Lower lobe of right lung (tissue), 2 donors: Measurements from ENCODE around the gene CYCS. TPM values are rescaled to one million over a fixed set of nuclear protein-coding genes. Genes with fewer than 3 reads are reported as not detected.
A peak's percentile ranks its signal among the peaks of the same experiment; 100 is the strongest.

Source experiments
- ATAC-seq, 2 donors: fragments of 200-7000 bp; cut with Tn5 transposase; one replicate each; pipeline ENCODE4 v1.9.1; 2020 to 2022; ENCODE audit warnings: mild to moderate bottlenecking in 2 of 2, moderate library complexity in 2 of 2
- DNase-seq: peaks from one replicate; pipeline ENCODE4 v3.0.0-alpha.2; 2020
- H3K27ac ChIP-seq: fragments of 200-600 bp; one replicate; pipeline ENCODE4 v1.8.0; 2022
- H3K27me3 ChIP-seq: fragments of 200-600 bp; one replicate; pipeline ENCODE4 v1.8.0; 2022; ENCODE audit warnings: low read depth
- H3K36me3 ChIP-seq: fragments of 200-600 bp; one replicate; pipeline ENCODE4 v1.8.0; 2022; ENCODE audit warnings: mild to moderate bottlenecking
- H3K4me1 ChIP-seq: fragments of 200-600 bp; one replicate; pipeline ENCODE4 v1.8.0; 2022
- H3K4me3 ChIP-seq: fragments of 200-600 bp; one replicate; pipeline ENCODE4 v1.8.0; 2022; ENCODE audit warnings: mild to moderate bottlenecking
- H3K9me3 ChIP-seq: fragments of 200-600 bp; one replicate; pipeline ENCODE4 v1.8.0; 2022
- intact Hi-C: fragments of 100-400 bp; cut with DNase I; formaldehyde crosslinking; loops from one replicate; pipeline ENCODE4 v1.11.0; 2022
- total RNA-seq: library from RNA; stranded (reverse); fragmentation: NEBNext Ultra II Directional; extraction: Animal tissue kit (Norgen Biotek cat#: 25700); gene quantifications from one replicate; pipeline ENCODE4 v1.2.1, GENCODE V29; 2021
- TF ChIP-seq, protein P1 (sequence below): fragments of 200-600 bp; IDR thresholded peaks from one replicate; pipeline ENCODE4 v1.8.0; 2022; ENCODE audit warnings: antibody characterized with exemption, mild to moderate bottlenecking
- donor health status: DM: no; HTN: yes; CAD: no; lungs with severe emphysema.

Gene CYCS
- total RNA-seq, 1 donor from 2014 or later = 62.3 TPM

DNA sequence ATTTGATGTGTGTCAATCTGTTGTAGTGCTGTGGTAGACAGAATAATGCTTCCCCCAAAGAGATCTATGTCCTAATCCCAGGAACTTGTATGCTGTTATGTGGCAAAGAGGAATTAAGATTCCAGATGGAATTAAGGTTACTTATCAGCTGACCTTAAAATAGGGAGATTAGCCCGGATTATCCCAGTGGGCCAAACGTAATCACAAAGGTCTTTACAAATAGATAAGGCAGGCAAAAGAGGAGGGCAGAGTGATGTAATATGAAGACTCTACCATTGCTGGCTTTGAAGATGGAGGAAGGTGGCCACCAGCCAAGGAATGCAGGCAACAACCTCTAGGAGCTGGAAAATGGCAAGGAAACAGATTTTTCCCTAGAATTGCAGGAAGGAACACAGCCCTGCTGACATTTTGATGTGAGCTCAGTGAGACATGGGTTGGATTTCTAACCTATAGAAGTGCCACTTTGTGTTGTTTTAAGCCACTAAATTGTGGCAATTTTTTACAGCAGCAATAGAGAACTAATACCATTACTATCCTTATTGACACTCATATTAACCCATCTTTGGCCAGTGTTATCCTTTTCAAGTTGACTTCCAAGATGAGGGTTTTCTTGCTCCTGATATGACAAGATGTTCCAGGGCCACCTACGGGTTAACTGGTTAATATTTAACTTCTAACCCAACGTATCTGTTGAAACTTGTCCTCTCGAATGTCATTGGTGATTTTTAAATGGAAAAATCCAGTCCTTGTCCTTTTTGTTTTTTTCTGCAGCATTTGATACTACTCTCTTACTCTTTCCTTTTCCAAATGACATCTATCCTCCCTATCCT lies 29.3 kb downstream of the CYCS start:
- Histone ChIP-seq H3K36me3 (no peaks in the 10 kb centered on the region), H3K27ac (no peak overlapping the region), H3K27me3 (no peaks in the 10 kb centered on the region), H3K4me1 (peaks cover 11% of the 10 kb centered on the region), H3K4me3 (no peak overlapping the region), H3K9me3 (no peaks in the 10 kb centered on the region)
- ATAC-seq (no peak), DNase-seq (no peak)
- TF ChIP-seq, protein P1, sequence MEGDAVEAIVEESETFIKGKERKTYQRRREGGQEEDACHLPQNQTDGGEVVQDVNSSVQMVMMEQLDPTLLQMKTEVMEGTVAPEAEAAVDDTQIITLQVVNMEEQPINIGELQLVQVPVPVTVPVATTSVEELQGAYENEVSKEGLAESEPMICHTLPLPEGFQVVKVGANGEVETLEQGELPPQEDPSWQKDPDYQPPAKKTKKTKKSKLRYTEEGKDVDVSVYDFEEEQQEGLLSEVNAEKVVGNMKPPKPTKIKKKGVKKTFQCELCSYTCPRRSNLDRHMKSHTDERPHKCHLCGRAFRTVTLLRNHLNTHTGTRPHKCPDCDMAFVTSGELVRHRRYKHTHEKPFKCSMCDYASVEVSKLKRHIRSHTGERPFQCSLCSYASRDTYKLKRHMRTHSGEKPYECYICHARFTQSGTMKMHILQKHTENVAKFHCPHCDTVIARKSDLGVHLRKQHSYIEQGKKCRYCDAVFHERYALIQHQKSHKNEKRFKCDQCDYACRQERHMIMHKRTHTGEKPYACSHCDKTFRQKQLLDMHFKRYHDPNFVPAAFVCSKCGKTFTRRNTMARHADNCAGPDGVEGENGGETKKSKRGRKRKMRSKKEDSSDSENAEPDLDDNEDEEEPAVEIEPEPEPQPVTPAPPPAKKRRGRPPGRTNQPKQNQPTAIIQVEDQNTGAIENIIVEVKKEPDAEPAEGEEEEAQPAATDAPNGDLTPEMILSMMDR = no peak
- intact Hi-C loops = loop anchor here (10.0 kb wide), 1 partner anchor 281 kb away; no protein-coding TSS in a partner anchor

DNA sequence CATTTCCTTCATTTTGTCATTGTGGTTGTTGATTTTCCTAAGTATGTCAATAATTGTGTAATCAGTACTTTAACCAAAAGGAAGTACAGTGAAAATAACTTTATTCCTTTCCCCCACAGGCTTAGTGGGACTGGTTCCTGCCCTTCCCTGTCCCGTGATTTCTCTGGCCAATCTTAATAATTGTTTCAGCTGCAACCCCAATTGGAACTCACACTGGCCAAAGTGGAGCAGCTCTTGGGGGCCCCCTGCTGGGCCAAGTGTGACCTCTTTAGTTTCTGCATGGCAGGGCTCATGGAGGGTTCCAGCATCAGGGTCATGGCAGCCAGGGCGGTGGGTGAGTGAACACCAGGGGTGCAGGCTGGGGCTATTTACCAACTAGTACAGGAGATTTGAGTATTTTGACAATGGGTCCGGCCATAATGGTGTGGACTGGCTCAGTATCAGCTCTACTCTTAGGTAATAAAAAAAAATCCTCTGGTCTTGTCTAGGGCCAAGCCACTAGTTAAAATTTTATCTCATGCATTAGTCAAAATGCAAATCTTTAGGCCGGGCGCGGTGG lies 31.7 kb downstream of the CYCS start:
- Histone ChIP-seq H3K27me3 (no peaks in the 10 kb centered on the region), H3K36me3 (no peaks in the 10 kb centered on the region), H3K27ac (no peak overlapping the region), H3K4me1 (peaks cover 11% of the 10 kb centered on the region), H3K4me3 (no peak overlapping the region), H3K9me3 (no peaks in the 10 kb centered on the region)
- ATAC-seq (peak; percentile 94 to 96), DNase-seq (peak; percentile 84)
- intact Hi-C loops = loop anchor here (10.0 kb wide), 1 partner anchor 279 kb away; no protein-coding TSS in a partner anchor
- TF ChIP-seq, protein P1 = peak; percentile 77

DNA sequence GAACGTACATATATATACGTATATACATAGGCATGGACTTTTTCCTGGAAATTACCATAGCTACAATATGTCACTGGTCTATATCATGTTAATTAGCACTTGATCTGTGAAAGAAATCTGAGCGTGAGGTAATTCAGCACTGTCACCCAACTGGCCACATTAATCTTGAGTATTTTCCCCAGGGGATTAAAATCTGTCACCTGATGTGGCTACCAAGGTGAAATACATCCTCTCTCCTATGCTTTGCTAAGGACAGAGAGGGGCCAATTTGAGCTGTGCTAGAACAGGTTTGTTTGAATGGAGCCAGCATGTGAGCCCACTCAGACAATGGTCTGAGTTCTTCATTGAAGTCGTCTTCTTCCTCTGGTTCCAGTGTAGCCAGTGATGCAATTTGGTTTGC lies 33.3 kb downstream of the CYCS start:
- peaks cover 11% of the 10 kb centered on the region for H3K4me1 ChIP-seq
- no peak overlapping the region for H3K27ac ChIP-seq
- H3K9me3 ChIP-seq = no peaks in the 10 kb centered on the region
- no peak for ATAC-seq
- H3K36me3 ChIP-seq = no peaks in the 10 kb centered on the region
- no peak overlapping the region for H3K4me3 ChIP-seq
- intact Hi-C loops = loop anchor here (10.0 kb wide), 1 partner anchor 277 kb away; no protein-coding TSS in a partner anchor
- TF ChIP-seq, protein P1 = no peak
- no peaks in the 10 kb centered on the region for H3K27me3 ChIP-seq
- DNase-seq = no peak

DNA sequence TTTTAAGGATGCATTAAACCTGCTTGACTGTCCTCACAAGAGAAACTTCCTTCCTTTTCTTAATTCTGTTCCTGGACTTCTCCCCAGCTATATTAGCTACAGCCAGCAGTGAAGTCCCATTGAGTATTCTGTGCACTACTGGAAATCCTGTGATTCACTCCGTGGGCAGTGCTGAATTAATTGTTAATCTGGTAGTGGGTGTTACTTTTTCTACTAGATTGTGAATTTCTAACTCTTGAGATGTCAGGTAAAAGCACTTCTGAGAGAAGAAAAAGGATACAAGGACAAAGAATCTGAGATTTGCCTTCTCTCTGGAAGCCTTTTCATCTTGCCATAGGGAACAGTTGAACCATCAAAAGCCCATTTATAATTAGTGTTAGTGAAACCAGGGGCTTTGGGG lies 33.9 kb downstream of the CYCS start:
- no peak overlapping the region for H3K27ac ChIP-seq
- DNase-seq = no peak
- no peak overlapping the region for H3K4me3 ChIP-seq
- TF ChIP-seq, protein P1 = no peak
- H3K27me3 ChIP-seq = no peaks in the 10 kb centered on the region
- no peaks in the 10 kb centered on the region for H3K9me3 ChIP-seq
- peaks cover 11% of the 10 kb centered on the region for H3K4me1 ChIP-seq
- intact Hi-C loops = loop anchor here (10.0 kb wide), 1 partner anchor 276 kb away; no protein-coding TSS in a partner anchor
- no peaks in the 10 kb centered on the region for H3K36me3 ChIP-seq
- no peak for ATAC-seq

DNA sequence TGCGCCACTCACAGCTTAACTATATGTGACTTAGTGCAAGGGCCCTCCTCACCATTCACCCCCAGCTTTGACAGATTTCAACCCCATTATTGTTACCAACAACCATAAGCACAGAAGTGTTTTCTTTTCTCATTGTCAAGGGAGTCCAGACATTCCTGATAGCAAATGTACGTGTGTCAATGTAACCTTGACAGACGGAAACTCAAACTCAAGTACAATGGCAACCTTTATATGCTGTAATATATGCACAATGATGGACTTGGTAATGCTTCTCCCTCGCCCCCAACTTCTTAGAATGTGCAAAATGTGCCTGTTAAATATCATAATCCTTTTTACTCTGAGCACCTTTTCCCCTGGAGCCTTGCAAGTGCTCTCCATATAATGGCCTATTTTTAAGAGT lies 34.7 kb downstream of the CYCS start:
- H3K4me1 ChIP-seq = peaks cover 11% of the 10 kb centered on the region
- no peaks in the 10 kb centered on the region for H3K36me3 ChIP-seq
- ATAC-seq = no peak
- no peak overlapping the region for H3K27ac ChIP-seq
- no peaks in the 10 kb centered on the region for H3K9me3 ChIP-seq
- DNase-seq = no peak
- no peak overlapping the region for H3K4me3 ChIP-seq
- intact Hi-C loops = loop anchor here (10.0 kb wide), 1 partner anchor 276 kb away; no protein-coding TSS in a partner anchor
- TF ChIP-seq, protein P1 = no peak
- H3K27me3 ChIP-seq = no peaks in the 10 kb centered on the region
